B cell (primary cell): ENCODE data around the gene SH3BGRL3. TPM values are rescaled to one million over a fixed set of nuclear protein-coding genes. Genes with fewer than 3 reads are reported as not detected.
A peak's percentile ranks its signal among the peaks of the same experiment; 100 is the strongest.

Source experiments
- ATAC-seq: fragments of 200-7000 bp; cut with Tn5 transposase; one replicate; pipeline ENCODE4 v1.10.0; 2021; ENCODE audit warnings: low read depth, mild to moderate bottlenecking, moderate number of reproducible peaks, moderate library complexity
- CTCF ChIA-PET: fragments of 350-600 bp; sonication (Branson Sonifier 250); formaldehyde crosslinking; loops from one replicate; lab custom pipeline; 2021; ENCODE audit warnings: antibody characterized with exemption, inconsistent platforms; lab: Charles Lee
- POLR2A ChIA-PET: fragments of 350-600 bp; sonication (Branson Sonifier 250); formaldehyde crosslinking; loops from one replicate; lab custom pipeline; 2021; ENCODE audit warnings: antibody characterized with exemption; lab: Charles Lee
- DNase-seq: peaks from one replicate; pipeline ENCODE4 v3.0.0; 2013
- H2AFZ ChIP-seq: 2 replicates; pipeline ENCODE4 v1.6.1; 2012; ENCODE audit warnings: mild to moderate bottlenecking, low read depth, low read length; ENCODE audit not compliant: insufficient read depth, poor library complexity, severe bottlenecking
- H3K27ac ChIP-seq, 2 donors: 1 replicate in 1 of 2; 2 replicates in 1 of 2; pipeline ENCODE4 v1.5.1; 2012 to 2013; ENCODE audit warnings: low read length in 2 of 2, mild to moderate bottlenecking in 2 of 2, moderate library complexity in 1 of 2
- H3K27me3 ChIP-seq, 4 experiments: fragments of 200-600 bp in 1 of 4; sonication (generic) in 1 of 4; replicated peaks in 1 of 4; 1 replicate in 2 of 4; 2 replicates in 2 of 4; pipeline versions ENCODE4 v1.6.1 to v1.7.0; 2013 to 2016; ENCODE audit warnings: low read length in 3 of 4, mild to moderate bottlenecking in 2 of 4, mixed read lengths in 1 of 4, moderate library complexity in 1 of 4; ENCODE audit not compliant: insufficient read depth in 4 of 4, control insufficient read depth in 3 of 4; ENCODE audit errors: control extremely low read depth in 1 of 4
- H3K36me3 ChIP-seq, 2 experiments: replicated peaks in 1 of 2; 1 replicate in 1 of 2; 2 replicates in 1 of 2; pipeline versions ENCODE4 v1.6.1 to v1.7.1; 2013; ENCODE audit warnings: low read length in 1 of 2; ENCODE audit not compliant: insufficient read depth in 2 of 2, control insufficient read depth in 1 of 2; ENCODE audit errors: control extremely low read depth in 1 of 2, extremely low read depth in 1 of 2
- H3K4me1 ChIP-seq, 2 donors: fragments of 200-600 bp in 1 of 2; sonication (generic) in 1 of 2; 1 replicate in 1 of 2; 2 replicates in 1 of 2; pipeline versions ENCODE4 v1.5.1 to v1.6.1; 2013 to 2017; ENCODE audit warnings: low read length in 2 of 2; ENCODE audit not compliant: control insufficient read depth in 2 of 2, insufficient read depth in 2 of 2
- H3K4me2 ChIP-seq: replicated peaks from 2 replicates; pipeline ENCODE3; 2012; ENCODE audit warnings: mild to moderate bottlenecking, low read depth, low read length; ENCODE audit not compliant: poor library complexity, severe bottlenecking
- H3K4me3 ChIP-seq, 5 experiments: fragments of 200-600 bp in 1 of 5; sonication (generic) in 1 of 5; 1 replicate in 3 of 5; 2 replicates in 2 of 5; pipeline versions ENCODE4 v1.5.1 to v1.7.0; 2011 to 2016; ENCODE audit warnings: low read length in 4 of 5, mild to moderate bottlenecking in 4 of 5, low read depth in 2 of 5, control low read depth in 1 of 5, moderate library complexity in 1 of 5; ENCODE audit not compliant: insufficient read depth in 1 of 5; ENCODE audit errors: control extremely low read depth in 1 of 5, extremely low read depth in 1 of 5
- H3K79me2 ChIP-seq: fragments of 200-600 bp; sonication (generic); one replicate; pipeline ENCODE4 v1.6.0; 2016; ENCODE audit warnings: low read length; ENCODE audit not compliant: control insufficient read depth, insufficient read depth
- H3K9ac ChIP-seq: fragments of 200-600 bp; sonication (generic); 2 replicates; pipeline ENCODE4 v1.6.1; 2017; ENCODE audit warnings: mild to moderate bottlenecking, low read length, moderate library complexity
- H3K9me3 ChIP-seq, 3 donors: one replicate each; pipeline versions ENCODE4 v1.6.1 to v1.7.1; 2013; ENCODE audit warnings: low read length in 2 of 3; ENCODE audit not compliant: control insufficient read depth in 2 of 3, insufficient read depth in 1 of 3; ENCODE audit errors: control extremely low read depth in 1 of 3
- H4K20me1 ChIP-seq: 2 replicates; pipeline ENCODE4 v1.6.0; 2012; ENCODE audit warnings: mild to moderate bottlenecking, low read length; ENCODE audit not compliant: insufficient read depth, control insufficient read depth, poor library complexity, severe bottlenecking
- H3K27ac Mint-ChIP-seq: one replicate; pipeline ENCODE4 v1.8.0; 2021; ENCODE audit warnings: mixed read lengths
- H3K27me3 Mint-ChIP-seq: one replicate; pipeline ENCODE4 v1.8.0; 2021; ENCODE audit warnings: mixed read lengths
- H3K4me1 Mint-ChIP-seq: one replicate; pipeline ENCODE4 v1.8.0; 2021; ENCODE audit warnings: mixed read lengths
- H3K4me3 Mint-ChIP-seq: one replicate; pipeline ENCODE4 v1.8.0; 2021; ENCODE audit warnings: mixed read lengths
- H3K9me3 Mint-ChIP-seq: one replicate; pipeline ENCODE4 v1.8.0; 2022; ENCODE audit warnings: mixed read lengths; ENCODE audit not compliant: insufficient read depth
- CTCF ChIP-seq: fragments of 200-600 bp; IDR thresholded peaks from one replicate; pipeline ENCODE4 v1.8.0; 2022; ENCODE audit warnings: antibody characterized with exemption, mild to moderate bottlenecking
- EZH2 ChIP-seq: IDR thresholded peaks from 2 replicates; pipeline ENCODE4 v1.6.1; 2012; ENCODE audit warnings: borderline replicate concordance, low read depth, mild to moderate bottlenecking, moderate library complexity, low read length; ENCODE audit not compliant: insufficient read depth, poor library complexity, severe bottlenecking
- whole genome bisulfite sequencing: methylation state at CpG from one replicate; pipeline ENCODE4 v1.1.5; 2013; ENCODE audit warnings: missing lambda C conversion rate; ENCODE audit not compliant: insufficient coverage; 5-methylcytosine and 5-hydroxymethylcytosine counted together
- intact Hi-C: fragments of 100-400 bp; cut with micrococcal nuclease; formaldehyde crosslinking; loops from one replicate; pipeline ENCODE4 v1.10.0; 2022
- polyA plus RNA-seq: library from polyadenylated mRNA; depleted of rRNA; stranded (reverse); fragments of >200 nt; gene quantifications from 2 replicates; pipeline ENCODE4 v1.2.3, GENCODE V29; 2012
- total RNA-seq, 2 donors: library from RNA; stranded (reverse); fragments of 120-200 nt in 1 of 2; gene quantifications; 1 replicate in 1 of 2; 2 replicates in 1 of 2; pipeline versions ENCODE4 v1.2.3 to v1.2.4, GENCODE V29; 2013 to 2022

Gene SH3BGRL3
- total and polyA plus RNA-seq, 2 donors (not counting 1 experiment from before 2014, with no cell fraction given) = 150 to 232 TPM

- Mint-ChIP-seq H3K27me3 (no peaks in the 10 kb centered on the region), H3K4me3 (peak overlapping the region; percentile 64), H3K9me3 (no peaks in the 10 kb centered on the region), H3K27ac (peak overlapping the region; percentile 97), H3K4me1 (peaks cover 57% of the 10 kb centered on the region)
- ATAC-seq = no peak
- Histone ChIP-seq H3K27me3 (no peaks in the 10 kb centered on the region), H3K36me3 (peaks cover 0 to 10% of the 10 kb centered on the region in 2 experiments), H3K27ac (peak overlapping the region; percentile 67 to 86), H3K4me1 (peaks cover 60 to 65% of the 10 kb centered on the region in 2 donors), H2AFZ (no peak overlapping the region), H3K4me2 (peak overlapping the region; percentile 73), H3K79me2 (peaks cover 74% of the 10 kb centered on the region), H3K9me3 (no peaks in the 10 kb centered on the region), H3K4me3 (peak overlapping the region in 1 of 5 experiments; percentile 95), H3K9ac (peak overlapping the region; percentile 85), H4K20me1 (peaks cover 17% of the 10 kb centered on the region)
- POLR2A ChIA-PET = interaction anchor here (0.6 to 15.2 kb wide), 4 partner anchors 8 to 30 kb away, joined by 3 to 1239 read pairs (median 5); partner anchors contain the start of genes SH3BGRL3 and UBXN11
- 78% methylated on average over 3 of the region's 5 CpGs for WGBS
- TF ChIP-seq CTCF (no peak), EZH2 (no peak)
- DNase-seq = no peak
- CTCF ChIA-PET = interaction anchor here (1.1 to 30.0 kb wide), 6 partner anchors 8 to 80 kb away, joined by 3 to 1400 read pairs (median 6); partner anchors contain the start of genes CEP85, SH3BGRL3 and UBXN11
- intact Hi-C loops = loop anchor here (10.0 kb wide), 1 partner anchor 120 kb away; the partner anchor contains the start of gene DHDDS
Observed at GRCh38 chr1:26314501-26314900, 34.6 kb downstream of the SH3BGRL3 start.
